ENCODE measurements around the gene DLL1.

- no peak for TF ChIP-seq POLR2A (IDR thresholded peaks at IDR 0.05; ENCODE audit: low read depth, low read length)
- TF ChIP-seq POLR2AphosphoS5 (IDR thresholded peaks at IDR 0.05; ENCODE audit: low read depth, low read length), result no peak
- no peak for TF ChIP-seq TAF1 (IDR thresholded peaks at IDR 0.05; ENCODE audit: low read depth, low read length)
- TF ChIP-seq SPI1 (IDR thresholded peaks at IDR 0.05; ENCODE audit: low read depth, low read length), result no peak
- no peak for TF ChIP-seq PAX5 (IDR thresholded peaks at IDR 0.05; ENCODE audit: insufficient read depth, low read length, severe bottlenecking)
Measured at GRCh38 chr6:170313716-170314295, 22.9 kb upstream of the DLL1 start.
